ENCODE data around the gene PIP4K2A.

Gene PIP4K2A

DNA sequence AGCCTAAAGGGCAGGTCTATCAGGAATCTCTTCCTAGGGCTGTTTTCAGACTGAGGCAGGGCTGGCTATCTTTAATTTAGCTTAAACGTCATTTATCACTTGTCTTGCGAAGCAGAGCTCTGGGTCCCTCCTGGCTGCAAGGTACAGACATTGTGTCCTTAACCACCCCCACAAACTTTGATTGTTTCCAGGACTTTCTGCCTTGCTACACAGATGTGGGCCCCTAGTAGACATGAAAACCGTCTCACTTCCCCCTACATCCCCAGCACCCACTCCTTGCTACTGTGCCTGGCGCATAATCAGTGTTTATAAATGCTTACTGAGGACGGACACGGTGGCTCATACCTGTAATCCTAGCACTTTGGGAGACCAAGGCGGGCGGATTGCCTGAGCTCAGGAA is 54.5 kb downstream of the PIP4K2A start:
- Histone ChIP-seq H3K9me3 (ENCODE audit: control insufficient read depth, low read length) (no peaks in the 10 kb centered on the region), H3K9ac (ENCODE audit: low read length) (no peak overlapping the region), H3K4me1 (ENCODE audit: control insufficient read depth, insufficient read depth, low read length) (peaks cover 28% of the 10 kb centered on the region), H3K27me3 (replicated peaks; ENCODE audit: control insufficient read depth, insufficient read depth, low read length) (no peaks in the 10 kb centered on the region), H3K4me3 (ENCODE audit: low read length) (no peak overlapping the region), H3K36me3 (ENCODE audit: control insufficient read depth, insufficient read depth, low read length, severe bottlenecking) (no peaks in the 10 kb centered on the region)
- DNase-seq (ENCODE audit: low read depth): no peak

- no peaks in the 10 kb centered on the region for H3K36me3 ChIP-seq (ENCODE audit: control insufficient read depth, insufficient read depth, low read length, severe bottlenecking)
- H3K4me1 ChIP-seq (ENCODE audit: control insufficient read depth, insufficient read depth, low read length): peaks cover 28% of the 10 kb centered on the region
- H3K9ac ChIP-seq (ENCODE audit: low read length): no peak overlapping the region
- no peaks in the 10 kb centered on the region for H3K27me3 ChIP-seq (replicated peaks; ENCODE audit: control insufficient read depth, insufficient read depth, low read length)
- peak; percentile 14 for DNase-seq (ENCODE audit: low read depth)
- H3K4me3 ChIP-seq (ENCODE audit: low read length): no peak overlapping the region
- H3K9me3 ChIP-seq (ENCODE audit: control insufficient read depth, low read length): no peaks in the 10 kb centered on the region
Observed at GRCh38 chr10:22658745-22659410, 55.5 kb downstream of the PIP4K2A start.

- DNase-seq (ENCODE audit: low read depth): no peak
- H3K9ac ChIP-seq (ENCODE audit: low read length): peak overlapping the region; percentile 40
- H3K9me3 ChIP-seq (ENCODE audit: control insufficient read depth, low read length): no peaks in the 10 kb centered on the region
- H3K4me1 ChIP-seq (ENCODE audit: control insufficient read depth, insufficient read depth, low read length): peaks cover 28% of the 10 kb centered on the region
- H3K4me3 ChIP-seq (ENCODE audit: low read length): peak overlapping the region; percentile 35
- no peaks in the 10 kb centered on the region for H3K36me3 ChIP-seq (ENCODE audit: control insufficient read depth, insufficient read depth, low read length, severe bottlenecking)
- H3K27me3 ChIP-seq (replicated peaks; ENCODE audit: control insufficient read depth, insufficient read depth, low read length): no peaks in the 10 kb centered on the region
Observed at GRCh38 chr10:22657566-22658225, 56.7 kb downstream of the PIP4K2A start.

GRCh38 chr10:22657024-22657423 is 57.4 kb downstream of the PIP4K2A start:
- no peaks in the 10 kb centered on the region for H3K9me3 ChIP-seq (ENCODE audit: control insufficient read depth, low read length)
- H3K36me3 ChIP-seq (ENCODE audit: control insufficient read depth, insufficient read depth, low read length, severe bottlenecking): no peaks in the 10 kb centered on the region
- no peak for DNase-seq (ENCODE audit: low read depth)
- no peak overlapping the region for H3K9ac ChIP-seq (ENCODE audit: low read length)
- peaks cover 28% of the 10 kb centered on the region for H3K4me1 ChIP-seq (ENCODE audit: control insufficient read depth, insufficient read depth, low read length)
- no peaks in the 10 kb centered on the region for H3K27me3 ChIP-seq (replicated peaks; ENCODE audit: control insufficient read depth, insufficient read depth, low read length)
- H3K4me3 ChIP-seq (ENCODE audit: low read length): no peak overlapping the region

DNA sequence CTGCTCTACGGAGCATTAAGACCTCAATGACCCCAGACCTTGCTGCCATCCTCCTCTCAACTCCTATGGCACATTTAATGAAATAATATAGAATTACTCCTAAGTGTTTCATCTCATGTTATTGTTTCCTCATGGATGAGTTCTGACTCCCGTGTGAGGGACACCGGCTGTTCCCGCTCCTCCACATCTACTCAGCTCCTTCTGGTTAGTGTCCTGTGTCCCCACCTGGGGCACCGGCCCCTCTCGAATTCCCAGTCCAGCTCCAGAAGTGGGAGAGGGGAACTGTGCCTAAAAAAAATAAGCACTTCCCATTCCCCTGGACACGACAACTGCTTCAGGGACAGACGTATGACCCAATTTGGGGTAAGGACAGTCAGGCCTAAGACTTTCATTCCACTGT is 58.3 kb downstream of the PIP4K2A start:
- no peaks in the 10 kb centered on the region for H3K36me3 ChIP-seq (ENCODE audit: control insufficient read depth, insufficient read depth, low read length, severe bottlenecking)
- no peak overlapping the region for H3K9ac ChIP-seq (ENCODE audit: low read length)
- no peaks in the 10 kb centered on the region for H3K9me3 ChIP-seq (ENCODE audit: control insufficient read depth, low read length)
- no peaks in the 10 kb centered on the region for H3K27me3 ChIP-seq (replicated peaks; ENCODE audit: control insufficient read depth, insufficient read depth, low read length)
- no peak overlapping the region for H3K4me3 ChIP-seq (ENCODE audit: low read length)
- H3K4me1 ChIP-seq (ENCODE audit: control insufficient read depth, insufficient read depth, low read length): peaks cover 28% of the 10 kb centered on the region
- DNase-seq (ENCODE audit: low read depth): no peak

DNA sequence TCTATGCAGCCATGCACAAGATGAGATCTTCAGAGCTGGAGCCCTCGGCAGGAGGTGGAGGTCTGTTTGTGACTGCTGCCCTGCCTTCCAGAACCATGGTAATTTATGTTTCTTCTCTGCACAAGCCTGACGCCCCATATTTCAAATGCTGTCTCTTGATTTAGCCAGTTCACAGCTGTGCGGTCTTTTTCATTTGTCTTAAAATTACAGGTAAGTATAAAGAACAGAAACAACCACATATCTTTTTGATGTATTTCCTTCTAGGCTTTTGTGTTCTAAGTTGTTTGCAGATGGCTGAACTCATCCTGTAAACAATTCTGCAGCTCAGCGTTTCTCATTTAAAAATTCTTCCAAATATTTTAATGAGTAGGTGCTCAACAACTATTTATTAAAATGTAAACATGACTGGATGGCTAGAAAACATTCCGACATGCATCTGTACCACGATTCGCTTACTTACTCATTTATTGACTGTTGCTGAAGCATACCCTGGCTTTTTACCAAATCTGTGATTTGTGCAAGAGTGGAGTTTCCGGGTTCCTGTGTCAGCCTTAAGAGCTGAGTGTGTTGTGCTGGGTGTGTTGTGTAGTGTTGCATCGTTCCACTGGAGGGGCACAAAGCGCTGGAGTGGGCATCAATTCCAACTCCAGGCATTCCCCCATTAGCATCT is 58.9 kb downstream of the PIP4K2A start:
- no peaks in the 10 kb centered on the region for H3K27me3 ChIP-seq (replicated peaks; ENCODE audit: control insufficient read depth, insufficient read depth, low read length)
- no peaks in the 10 kb centered on the region for H3K9me3 ChIP-seq (ENCODE audit: control insufficient read depth, low read length)
- no peak overlapping the region for H3K9ac ChIP-seq (ENCODE audit: low read length)
- peaks cover 28% of the 10 kb centered on the region for H3K4me1 ChIP-seq (ENCODE audit: control insufficient read depth, insufficient read depth, low read length)
- no peaks in the 10 kb centered on the region for H3K36me3 ChIP-seq (ENCODE audit: control insufficient read depth, insufficient read depth, low read length, severe bottlenecking)
- no peak overlapping the region for H3K4me3 ChIP-seq (ENCODE audit: low read length)
- DNase-seq (ENCODE audit: low read depth): no peak

DNA sequence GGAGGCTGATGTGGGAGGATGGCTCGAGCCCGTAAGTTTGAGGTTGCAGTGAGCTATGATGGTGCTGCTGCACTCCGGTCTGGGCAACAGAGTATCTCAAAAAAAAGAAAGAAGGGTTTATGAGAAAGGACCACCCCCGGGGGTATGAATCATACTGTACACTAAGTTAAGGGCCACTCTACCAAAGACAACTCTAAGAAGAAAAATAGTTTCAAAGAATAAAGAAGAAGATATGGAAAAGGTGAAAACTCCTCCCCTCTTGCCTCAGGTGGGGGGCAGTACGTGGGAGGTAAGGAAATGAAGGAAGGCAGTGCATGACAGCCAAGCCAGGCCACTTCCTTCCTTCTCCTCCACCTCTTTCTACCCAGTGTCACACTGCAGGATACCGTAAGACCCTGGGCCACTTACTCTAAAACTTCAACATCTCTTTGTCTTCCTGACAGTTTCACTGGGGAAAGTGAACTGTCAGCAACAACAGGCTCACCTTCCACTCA is 61.3 kb downstream of the PIP4K2A start:
- Histone ChIP-seq H3K9ac (ENCODE audit: low read length) (no peak overlapping the region), H3K9me3 (ENCODE audit: control insufficient read depth, low read length) (no peaks in the 10 kb centered on the region), H3K36me3 (ENCODE audit: control insufficient read depth, insufficient read depth, low read length, severe bottlenecking) (no peaks in the 10 kb centered on the region), H3K4me3 (ENCODE audit: low read length) (no peak overlapping the region), H3K27me3 (replicated peaks; ENCODE audit: control insufficient read depth, insufficient read depth, low read length) (no peaks in the 10 kb centered on the region), H3K4me1 (ENCODE audit: control insufficient read depth, insufficient read depth, low read length) (peaks cover 28% of the 10 kb centered on the region)
- no peak for DNase-seq (ENCODE audit: low read depth)

GRCh38 chr10:22651276-22651980 is 63.0 kb downstream of the PIP4K2A start:
- Histone ChIP-seq H3K9ac (ENCODE audit: low read length) (no peak overlapping the region), H3K36me3 (ENCODE audit: control insufficient read depth, insufficient read depth, low read length, severe bottlenecking) (no peaks in the 10 kb centered on the region), H3K27me3 (replicated peaks; ENCODE audit: control insufficient read depth, insufficient read depth, low read length) (no peaks in the 10 kb centered on the region), H3K4me1 (ENCODE audit: control insufficient read depth, insufficient read depth, low read length) (peaks cover 29% of the 10 kb centered on the region), H3K9me3 (ENCODE audit: control insufficient read depth, low read length) (no peaks in the 10 kb centered on the region), H3K4me3 (ENCODE audit: low read length) (no peak overlapping the region)
- DNase-seq (ENCODE audit: low read depth): no peak

DNA sequence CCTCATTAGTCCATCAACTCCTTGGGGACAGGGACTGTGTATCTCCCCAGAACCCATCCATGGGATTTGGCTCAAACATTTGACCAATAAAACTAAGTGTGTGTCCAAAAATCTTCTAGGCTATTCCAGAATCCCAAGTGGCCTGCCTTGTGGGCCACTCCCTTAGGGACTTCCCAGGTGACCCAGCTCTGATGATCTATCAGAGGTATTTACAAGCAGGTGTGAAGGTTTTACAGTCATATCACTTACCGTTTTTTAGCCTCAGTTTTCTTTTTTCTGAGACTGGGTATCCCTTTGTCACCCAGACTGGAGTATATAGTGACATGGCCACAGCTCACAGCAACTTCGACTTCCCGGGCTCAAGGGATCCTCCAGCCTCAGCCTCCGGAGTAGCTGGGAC is 64.4 kb downstream of the PIP4K2A start:
- Histone ChIP-seq H3K27me3 (replicated peaks; ENCODE audit: control insufficient read depth, insufficient read depth, low read length) (no peaks in the 10 kb centered on the region), H3K9ac (ENCODE audit: low read length) (no peak overlapping the region), H3K9me3 (ENCODE audit: control insufficient read depth, low read length) (no peaks in the 10 kb centered on the region), H3K36me3 (ENCODE audit: control insufficient read depth, insufficient read depth, low read length, severe bottlenecking) (no peaks in the 10 kb centered on the region), H3K4me1 (ENCODE audit: control insufficient read depth, insufficient read depth, low read length) (peaks cover 23% of the 10 kb centered on the region), H3K4me3 (ENCODE audit: low read length) (no peak overlapping the region)
- no peak for DNase-seq (ENCODE audit: low read depth)

GRCh38 chr10:22649390-22649841 is 65.0 kb downstream of the PIP4K2A start:
- Histone ChIP-seq H3K4me3 (ENCODE audit: low read length) (no peak overlapping the region), H3K9ac (ENCODE audit: low read length) (no peak overlapping the region), H3K27me3 (replicated peaks; ENCODE audit: control insufficient read depth, insufficient read depth, low read length) (no peaks in the 10 kb centered on the region), H3K4me1 (ENCODE audit: control insufficient read depth, insufficient read depth, low read length) (peaks cover 23% of the 10 kb centered on the region), H3K9me3 (ENCODE audit: control insufficient read depth, low read length) (no peaks in the 10 kb centered on the region), H3K36me3 (ENCODE audit: control insufficient read depth, insufficient read depth, low read length, severe bottlenecking) (no peaks in the 10 kb centered on the region)
- no peak for DNase-seq (ENCODE audit: low read depth)

DNA sequence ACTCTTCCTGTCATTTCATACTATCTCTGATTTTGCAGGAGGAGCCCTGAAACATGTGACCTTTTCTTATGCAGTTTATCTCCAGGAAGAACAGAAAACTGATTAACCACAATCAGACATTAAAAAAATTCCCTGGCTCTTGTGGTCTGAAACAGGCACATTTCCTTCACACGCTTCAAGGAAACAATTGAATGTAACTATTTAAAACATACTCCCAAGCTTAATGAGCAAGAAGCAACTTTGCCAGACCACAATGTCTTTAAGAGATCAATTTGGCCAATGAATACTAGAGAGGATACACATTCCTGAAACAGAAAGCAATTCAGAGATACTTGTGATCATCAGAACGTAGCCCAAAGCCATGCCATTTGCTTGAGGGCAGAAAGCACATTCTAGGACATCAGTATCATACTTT is 65.8 kb downstream of the PIP4K2A start:
- peak overlapping the region; percentile 50 for H3K9ac ChIP-seq (ENCODE audit: low read length)
- peak overlapping the region; percentile 16 for H3K4me3 ChIP-seq (ENCODE audit: low read length)
- DNase-seq (ENCODE audit: low read depth): peak; percentile 58
- H3K4me1 ChIP-seq (ENCODE audit: control insufficient read depth, insufficient read depth, low read length): peaks cover 23% of the 10 kb centered on the region
- H3K9me3 ChIP-seq (ENCODE audit: control insufficient read depth, low read length): no peaks in the 10 kb centered on the region
- no peaks in the 10 kb centered on the region for H3K27me3 ChIP-seq (replicated peaks; ENCODE audit: control insufficient read depth, insufficient read depth, low read length)
- no peaks in the 10 kb centered on the region for H3K36me3 ChIP-seq (ENCODE audit: control insufficient read depth, insufficient read depth, low read length, severe bottlenecking)
